Measurements from ENCODE around the gene SKP1.
A peak's percentile ranks its signal among the peaks of the same experiment; 100 is the strongest.
"Not testable (repeated sequence)": the region's sequence is repeated elsewhere in the genome, so short reads cannot be mapped to it uniquely, and the experiment has no call there.

The SKP1 gene

DNA sequence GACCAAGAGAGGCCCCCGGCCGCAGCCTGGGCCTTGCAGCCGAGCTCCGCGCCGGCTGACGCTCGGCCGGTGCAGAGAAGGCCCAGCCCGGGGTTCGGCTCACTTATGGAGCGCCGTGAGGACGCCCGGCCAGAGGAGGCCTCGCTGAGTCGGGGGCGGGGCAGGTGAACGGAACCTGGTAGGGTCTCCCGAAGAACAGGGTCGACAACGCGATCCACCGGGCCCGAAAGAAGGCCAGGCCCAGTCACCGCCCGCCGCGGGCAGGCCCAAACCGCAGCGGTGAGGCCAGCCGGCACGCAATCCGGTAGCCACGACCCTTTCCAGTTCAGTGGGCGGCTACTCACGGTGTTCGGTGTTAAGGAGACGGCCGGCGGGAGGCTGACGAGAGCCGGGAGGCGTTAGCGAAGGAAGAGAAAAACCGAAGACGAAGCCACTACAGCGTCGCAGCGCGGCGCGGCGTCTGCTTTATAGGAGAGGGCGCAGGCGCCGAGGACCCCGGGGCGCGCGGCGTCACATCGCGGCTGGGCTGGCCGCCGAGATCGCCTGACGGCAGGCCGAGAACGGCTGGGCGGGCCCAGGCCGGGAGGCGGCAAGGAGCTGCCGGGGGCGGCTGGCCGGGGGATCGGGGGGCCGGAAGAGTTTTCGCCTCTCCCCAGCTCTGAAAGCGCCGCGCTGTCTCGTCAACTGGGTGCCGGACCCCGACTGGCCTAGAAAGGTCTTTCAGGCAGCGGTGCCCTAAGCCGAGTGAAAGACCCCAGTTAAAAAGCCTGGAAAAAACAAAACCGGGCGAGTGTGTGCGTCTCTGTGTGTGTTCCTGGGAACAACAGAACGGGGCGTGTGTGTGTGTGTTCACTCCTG is at the start of gene SKP1:
SKP1 (minus strand) TSS at position 440 of the 858 bp plus-strand sequence. CDS start 2,928 bp downstream, outside the sequence.
- peaks cover 4% of the 10 kb centered on the region for H3K36me3 Mint-ChIP-seq
- no peaks in the 10 kb centered on the region for H3K9me3 Mint-ChIP-seq (ENCODE audit: low read depth)
- H3K4me1 Mint-ChIP-seq (ENCODE audit: low read depth) = peaks cover 33% of the 10 kb centered on the region
- H3K27me3 Mint-ChIP-seq = no peaks in the 10 kb centered on the region
- H3K27ac Mint-ChIP-seq = peak within 1 kb of the TSS; percentile 95
- peak within 1 kb of the TSS; percentile 98 for H3K4me3 Mint-ChIP-seq

DNA sequence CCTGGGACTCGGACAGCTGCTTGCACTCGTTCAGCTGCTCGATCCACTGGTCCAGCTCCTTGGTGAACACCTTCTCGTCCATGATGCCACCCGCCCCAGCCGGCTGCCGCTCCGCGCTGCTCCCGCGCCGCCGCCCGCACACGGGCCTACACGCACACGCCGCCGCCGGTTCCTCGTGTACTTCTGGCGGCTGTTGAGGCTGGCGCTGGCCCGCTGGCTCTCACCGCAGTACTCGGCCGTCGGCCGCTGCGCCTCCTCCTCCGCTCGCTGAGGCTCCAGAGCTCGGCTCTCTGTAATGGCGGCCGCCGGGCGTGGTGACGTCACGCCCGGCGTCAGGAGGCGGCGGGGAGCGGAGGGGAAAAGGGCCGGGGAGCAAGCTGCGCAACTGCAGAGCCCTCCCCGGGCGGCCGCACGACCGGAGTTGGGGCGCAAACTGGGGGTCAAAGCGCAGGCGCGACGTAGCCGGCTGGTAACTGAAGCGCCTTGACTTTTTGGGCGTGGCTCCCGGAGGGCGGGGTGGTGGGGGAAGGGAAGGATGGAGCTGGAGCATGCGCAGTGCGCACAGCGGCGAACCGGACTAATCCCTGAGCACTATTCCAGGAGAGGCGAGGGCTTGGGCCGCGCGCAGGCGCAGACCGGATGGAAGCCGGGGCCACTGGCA is 49.2 kb upstream of the SKP1 start, which contains the start of gene PPP2CA:
PPP2CA (minus strand) TSS at position 294 of the 661 bp plus-strand sequence; CDS start at position 82, 212 bp downstream.
- peaks cover 46% of the 10 kb centered on the region for H3K4me1 Mint-ChIP-seq (ENCODE audit: low read depth)
- peaks cover 13% of the 10 kb centered on the region for H3K36me3 Mint-ChIP-seq

DNA sequence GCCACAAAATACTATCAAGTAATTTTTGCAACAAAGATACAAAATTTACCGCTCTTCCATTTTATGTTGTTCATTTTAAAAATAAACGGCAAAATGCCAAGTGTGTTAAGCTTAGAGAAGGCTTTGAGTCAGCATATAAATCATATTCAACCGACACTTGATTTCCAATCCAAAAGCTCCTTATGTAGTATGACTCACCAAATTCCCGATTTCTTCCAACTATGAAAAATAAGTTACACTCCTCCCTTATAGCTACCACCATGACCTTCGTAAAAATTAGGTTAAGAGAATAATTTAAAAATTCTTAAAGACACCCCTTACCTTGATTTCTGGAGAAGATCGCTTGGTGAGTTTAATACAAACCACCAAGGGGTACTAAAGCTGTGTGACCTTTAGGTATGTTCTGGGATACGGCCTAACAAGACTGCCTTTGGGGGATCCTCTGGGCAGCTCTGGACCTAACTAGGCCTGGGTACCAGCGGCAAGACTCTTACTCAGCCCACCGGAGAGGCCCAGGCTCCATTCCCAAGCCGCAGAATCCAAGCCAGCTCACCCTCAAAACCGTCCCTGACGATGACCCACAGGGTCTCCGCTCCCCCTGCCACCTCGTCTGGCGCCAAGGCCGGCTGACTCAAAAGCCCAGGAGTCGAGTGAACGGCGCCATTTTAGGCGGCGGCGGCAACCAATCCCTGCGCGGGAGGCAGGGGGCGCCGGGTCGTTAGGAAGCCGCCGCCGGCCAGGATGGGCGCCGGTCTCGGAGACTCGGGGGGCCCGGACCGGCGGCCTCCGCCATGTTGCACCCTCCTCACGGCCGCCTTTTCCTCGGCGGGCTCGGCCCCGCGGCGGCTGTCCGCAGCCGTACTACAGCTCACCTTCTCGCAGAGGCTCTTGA is 48.4 kb upstream of the SKP1 start:
- no peaks in the 10 kb centered on the region for H3K9me3 Mint-ChIP-seq (ENCODE audit: low read depth)
- peak overlapping the region; percentile 88 for H3K4me3 Mint-ChIP-seq
- peaks cover 54% of the 10 kb centered on the region for H3K4me1 Mint-ChIP-seq (ENCODE audit: low read depth)
- H3K27me3 Mint-ChIP-seq = no peaks in the 10 kb centered on the region
- H3K36me3 Mint-ChIP-seq = peaks cover 18% of the 10 kb centered on the region
- peak overlapping the region; percentile 97 for H3K27ac Mint-ChIP-seq

More for the DNA sequence above, 49.2 kb upstream of the SKP1 start, which contains the start of gene PPP2CA:
- Mint-ChIP-seq H3K4me3 (peak within 1 kb of the TSS; percentile 88), H3K27ac (peak within 1 kb of the TSS; percentile 97), H3K9me3 (ENCODE audit: low read depth) (no peaks in the 10 kb centered on the region), H3K27me3 (no peaks in the 10 kb centered on the region)

DNA sequence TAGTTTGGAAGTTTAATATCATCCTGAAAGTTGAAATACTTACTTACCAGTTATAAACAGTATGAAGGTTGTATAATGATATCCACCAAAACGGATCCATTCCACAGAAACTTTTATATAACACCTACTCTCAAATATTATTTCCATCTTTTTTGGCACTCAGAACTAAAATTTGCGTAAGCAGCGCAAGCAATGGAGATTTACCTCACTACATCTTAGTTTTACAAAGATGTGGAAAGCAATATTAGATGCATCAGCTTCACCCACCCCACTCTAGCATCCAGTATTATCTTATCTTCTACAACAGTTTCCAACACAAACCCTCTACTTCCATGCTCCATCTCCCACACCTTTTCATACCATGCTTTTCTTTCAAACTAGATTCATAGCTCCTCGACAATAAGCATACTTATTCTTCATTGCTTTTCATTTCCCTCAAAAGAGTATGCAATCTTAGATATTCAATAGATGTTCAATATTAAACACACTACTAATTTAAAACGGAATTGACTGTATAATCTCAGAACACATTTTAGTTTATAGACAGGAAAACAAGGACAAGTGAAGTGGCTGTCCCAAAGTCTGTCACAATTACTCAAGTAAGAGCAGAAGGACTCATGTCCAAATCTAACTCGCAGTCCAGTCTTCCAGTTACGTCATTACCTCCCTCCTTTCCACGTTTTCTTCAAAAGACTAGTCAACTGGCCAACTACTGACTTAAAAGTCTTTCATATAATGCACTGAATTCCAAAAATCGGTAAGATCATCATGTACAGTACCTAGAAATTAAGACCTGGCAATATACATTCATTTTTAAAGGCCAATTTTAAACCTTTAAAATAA is 46.9 kb upstream of the SKP1 start:
- peaks cover 20% of the 10 kb centered on the region for H3K36me3 Mint-ChIP-seq
- H3K4me3 Mint-ChIP-seq = peak overlapping the region; percentile 88
- H3K27me3 Mint-ChIP-seq = no peaks in the 10 kb centered on the region
- peaks cover 65% of the 10 kb centered on the region for H3K4me1 Mint-ChIP-seq (ENCODE audit: low read depth)
- H3K27ac Mint-ChIP-seq = peak overlapping the region; percentile 97
- no peaks in the 10 kb centered on the region for H3K9me3 Mint-ChIP-seq (ENCODE audit: low read depth)

GRCh38 chr5:134221690-134222089 is 44.9 kb upstream of the SKP1 start:
- Mint-ChIP-seq H3K4me1 (ENCODE audit: low read depth) (peaks cover 73% of the 10 kb centered on the region), H3K27ac (peak overlapping the region; percentile 78), H3K4me3 (peak overlapping the region; percentile 88), H3K36me3 (peaks cover 20% of the 10 kb centered on the region)
- H3K9me3 Mint-ChIP-seq (ENCODE audit: low read depth); H3K27me3 Mint-ChIP-seq: not testable (repeated sequence)

GRCh38 chr5:134215757-134216156 is 39.0 kb upstream of the SKP1 start:
- Mint-ChIP-seq H3K36me3 (peaks cover 12% of the 10 kb centered on the region), H3K4me1 (ENCODE audit: low read depth) (peaks cover 79% of the 10 kb centered on the region), H3K4me3 (no peak overlapping the region), H3K27me3 (no peaks in the 10 kb centered on the region), H3K27ac (no peak overlapping the region), H3K9me3 (ENCODE audit: low read depth) (no peaks in the 10 kb centered on the region)

DNA sequence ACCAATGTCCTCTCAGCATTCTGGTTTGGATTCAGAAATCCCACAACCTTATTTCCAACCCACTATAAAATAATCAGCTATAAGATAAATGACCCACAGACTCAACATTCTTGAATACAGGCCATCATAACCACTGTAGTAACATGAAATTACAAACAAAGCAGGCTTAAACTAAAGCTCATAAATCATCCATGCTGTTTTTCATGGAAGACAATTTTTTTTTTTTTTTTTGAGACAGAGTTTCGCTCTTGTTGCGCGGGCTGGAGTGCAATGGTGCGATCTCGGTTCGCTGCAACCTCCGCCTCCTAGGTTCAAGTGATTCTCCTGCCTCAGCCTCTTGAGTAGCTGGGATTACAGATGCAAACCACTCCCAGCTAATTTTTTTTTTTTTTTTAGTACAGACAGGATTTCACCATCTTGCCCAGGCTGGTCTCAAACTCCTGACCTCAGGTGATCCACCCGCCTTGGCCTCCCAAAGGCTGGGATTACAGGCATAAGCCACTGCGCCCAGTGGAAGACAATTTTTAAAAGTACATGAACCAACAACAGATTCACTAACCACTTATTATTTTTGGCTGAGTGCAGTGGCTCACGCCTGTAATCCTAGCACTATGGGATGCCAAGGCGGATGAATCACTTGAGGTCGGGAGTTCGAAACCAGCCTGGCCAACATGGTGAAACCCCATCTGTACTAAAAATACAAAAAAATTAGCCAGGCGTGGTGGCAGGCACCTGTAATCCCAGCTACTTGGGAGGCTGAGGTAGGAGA is 34.7 kb upstream of the SKP1 start:
- not testable (repeated sequence) for H3K27me3 Mint-ChIP-seq; H3K4me3 Mint-ChIP-seq; H3K36me3 Mint-ChIP-seq; H3K9me3 Mint-ChIP-seq (ENCODE audit: low read depth)
- Mint-ChIP-seq H3K27ac (peak overlapping the region; percentile 61), H3K4me1 (ENCODE audit: low read depth) (peaks cover 70% of the 10 kb centered on the region)

DNA sequence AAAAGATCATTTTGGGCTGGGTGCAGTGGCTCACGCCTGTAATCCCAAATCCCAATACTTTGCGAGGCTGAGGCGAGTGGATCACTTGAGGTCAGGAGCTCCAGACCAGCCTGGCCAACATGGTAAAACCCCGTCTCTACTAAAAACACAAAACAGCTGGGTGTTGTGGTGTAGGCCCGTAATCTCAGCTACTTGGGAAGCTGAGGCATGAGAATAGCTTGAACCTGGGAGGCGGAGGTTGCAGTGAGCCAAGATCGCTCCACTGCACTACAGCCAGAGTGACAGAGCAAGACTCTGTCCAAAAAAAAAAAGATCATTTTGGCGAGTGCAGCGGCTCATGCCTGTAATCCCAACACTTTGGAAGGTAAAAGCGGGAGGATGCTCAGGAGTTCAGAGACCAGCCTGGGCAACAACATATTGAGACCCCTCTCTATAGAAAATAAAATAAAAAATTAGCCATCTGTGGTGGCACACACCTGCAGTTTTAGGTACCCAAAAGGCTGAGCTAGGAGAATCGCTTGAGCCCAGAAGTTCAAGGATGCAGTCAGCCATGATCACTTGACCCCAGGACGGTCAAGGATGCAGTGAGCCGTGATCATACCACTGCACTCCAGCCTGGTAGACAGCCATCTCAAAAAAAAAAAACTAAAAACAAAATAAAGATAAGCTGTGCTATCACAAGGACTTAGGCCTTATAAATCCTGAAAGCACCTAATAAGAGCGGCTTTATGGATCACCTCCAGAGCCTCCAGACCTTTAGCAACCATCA is 32.9 kb upstream of the SKP1 start:
- Mint-ChIP-seq H3K4me1 (ENCODE audit: low read depth) (peaks cover 64% of the 10 kb centered on the region), H3K4me3 (no peak overlapping the region), H3K36me3 (peaks cover 5% of the 10 kb centered on the region), H3K27ac (no peak overlapping the region), H3K27me3 (no peaks in the 10 kb centered on the region), H3K9me3 (ENCODE audit: low read depth) (no peaks in the 10 kb centered on the region)

DNA sequence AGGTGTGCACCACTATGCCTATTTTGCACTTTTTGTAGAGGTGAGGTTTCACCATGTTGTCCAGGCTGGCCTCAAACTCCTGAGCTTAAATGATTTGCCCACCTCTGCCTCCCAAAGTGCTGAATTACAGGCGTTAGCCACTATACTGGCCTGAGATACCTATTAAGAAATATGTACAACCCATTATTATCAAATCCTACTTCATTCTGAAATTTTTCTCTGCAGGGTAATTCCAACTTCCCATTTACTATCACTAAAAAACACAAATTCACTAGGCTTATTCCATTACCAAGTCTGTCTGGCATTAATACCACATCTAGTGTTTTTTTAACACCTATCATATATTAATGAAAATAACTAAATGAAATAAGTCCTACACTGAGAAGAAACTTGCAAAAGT is 30.9 kb upstream of the SKP1 start:
- no peaks in the 10 kb centered on the region for H3K9me3 Mint-ChIP-seq (ENCODE audit: low read depth)
- H3K27me3 Mint-ChIP-seq = no peaks in the 10 kb centered on the region
- H3K4me1 Mint-ChIP-seq (ENCODE audit: low read depth) = peaks cover 49% of the 10 kb centered on the region
- H3K4me3 Mint-ChIP-seq = no peak overlapping the region
- peaks cover 5% of the 10 kb centered on the region for H3K36me3 Mint-ChIP-seq
- H3K27ac Mint-ChIP-seq = no peak overlapping the region

- Mint-ChIP-seq H3K9me3 (ENCODE audit: low read depth) (no peaks in the 10 kb centered on the region), H3K27ac (no peak overlapping the region), H3K4me1 (ENCODE audit: low read depth) (peaks cover 41% of the 10 kb centered on the region), H3K27me3 (no peaks in the 10 kb centered on the region), H3K36me3 (peaks cover 2% of the 10 kb centered on the region), H3K4me3 (no peak overlapping the region)
Observed at GRCh38 chr5:134206627-134207160, 29.9 kb upstream of the SKP1 start.

GRCh38 chr5:134204575-134204974 is 27.8 kb upstream of the SKP1 start:
- peaks cover 5% of the 10 kb centered on the region for H3K36me3 Mint-ChIP-seq
- peaks cover 30% of the 10 kb centered on the region for H3K4me1 Mint-ChIP-seq (ENCODE audit: low read depth)
- H3K27me3 Mint-ChIP-seq = no peaks in the 10 kb centered on the region
- no peaks in the 10 kb centered on the region for H3K9me3 Mint-ChIP-seq (ENCODE audit: low read depth)
- H3K27ac Mint-ChIP-seq = peak overlapping the region; percentile 50
- no peak overlapping the region for H3K4me3 Mint-ChIP-seq

- Mint-ChIP-seq H3K36me3 (peaks cover 5% of the 10 kb centered on the region), H3K9me3 (ENCODE audit: low read depth) (no peaks in the 10 kb centered on the region), H3K4me3 (no peak overlapping the region), H3K27me3 (no peaks in the 10 kb centered on the region), H3K27ac (peak overlapping the region; percentile 13), H3K4me1 (ENCODE audit: low read depth) (peaks cover 21% of the 10 kb centered on the region)
Observed at GRCh38 chr5:134203630-134204029, 26.9 kb upstream of the SKP1 start.

DNA sequence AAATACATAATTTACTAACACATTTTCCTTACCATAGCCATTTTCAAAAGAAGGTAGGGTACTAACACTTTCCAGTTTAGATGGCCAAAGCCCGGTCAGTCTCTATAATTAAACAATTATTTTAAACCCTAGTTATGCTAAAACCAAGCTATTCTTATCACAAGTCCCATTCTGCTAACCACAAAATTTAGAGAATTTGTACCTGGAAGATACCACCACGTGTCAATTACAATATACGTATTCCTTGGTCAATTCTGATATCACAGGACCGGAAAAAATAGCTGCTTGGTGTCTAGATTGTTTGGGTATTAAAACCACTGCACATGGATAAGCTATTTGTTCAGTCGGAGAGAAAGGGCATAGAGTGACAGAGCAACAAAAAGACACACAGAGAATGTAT is 18.9 kb upstream of the SKP1 start:
- Mint-ChIP-seq H3K27ac (no peak overlapping the region), H3K9me3 (ENCODE audit: low read depth) (no peaks in the 10 kb centered on the region), H3K4me3 (no peak overlapping the region), H3K27me3 (no peaks in the 10 kb centered on the region), H3K4me1 (ENCODE audit: low read depth) (no peaks in the 10 kb centered on the region), H3K36me3 (peaks cover 12% of the 10 kb centered on the region)
